Gastroesophageal sphincter (tissue), 3 donors: ENCODE results near the gene PHF2.

Experiments used
- POLR2A ChIP-seq, 2 donors: fragments of 450-650 bp; IDR thresholded peaks; one replicate each; pipeline ENCODE4 v1.6.1; 2017; ENCODE audit warnings: antibody characterized with exemption in 2 of 2, mild to moderate bottlenecking in 2 of 2, moderate library complexity in 1 of 2
- POLR2AphosphoS5 ChIP-seq: sonication (generic); formaldehyde crosslinking; IDR thresholded peaks from one replicate; pipeline ENCODE4 v1.6.1; 2017; ENCODE audit warnings: antibody characterized with exemption
- TF ChIP-seq, protein P1 (sequence below), 4 experiments: fragments of 200-600 bp in 2 of 4; fragments of 450-650 bp in 2 of 4; sonication (generic) in 1 of 4; IDR thresholded peaks; one replicate each; pipeline ENCODE4 v1.5.1; 2017 to 2019; ENCODE audit warnings: antibody characterized with exemption in 4 of 4, mild to moderate bottlenecking in 2 of 4, moderate library complexity in 2 of 4

- TF ChIP-seq, protein P1, sequence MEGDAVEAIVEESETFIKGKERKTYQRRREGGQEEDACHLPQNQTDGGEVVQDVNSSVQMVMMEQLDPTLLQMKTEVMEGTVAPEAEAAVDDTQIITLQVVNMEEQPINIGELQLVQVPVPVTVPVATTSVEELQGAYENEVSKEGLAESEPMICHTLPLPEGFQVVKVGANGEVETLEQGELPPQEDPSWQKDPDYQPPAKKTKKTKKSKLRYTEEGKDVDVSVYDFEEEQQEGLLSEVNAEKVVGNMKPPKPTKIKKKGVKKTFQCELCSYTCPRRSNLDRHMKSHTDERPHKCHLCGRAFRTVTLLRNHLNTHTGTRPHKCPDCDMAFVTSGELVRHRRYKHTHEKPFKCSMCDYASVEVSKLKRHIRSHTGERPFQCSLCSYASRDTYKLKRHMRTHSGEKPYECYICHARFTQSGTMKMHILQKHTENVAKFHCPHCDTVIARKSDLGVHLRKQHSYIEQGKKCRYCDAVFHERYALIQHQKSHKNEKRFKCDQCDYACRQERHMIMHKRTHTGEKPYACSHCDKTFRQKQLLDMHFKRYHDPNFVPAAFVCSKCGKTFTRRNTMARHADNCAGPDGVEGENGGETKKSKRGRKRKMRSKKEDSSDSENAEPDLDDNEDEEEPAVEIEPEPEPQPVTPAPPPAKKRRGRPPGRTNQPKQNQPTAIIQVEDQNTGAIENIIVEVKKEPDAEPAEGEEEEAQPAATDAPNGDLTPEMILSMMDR (IDR thresholded peaks at IDR 0.05), result no peak
- TF ChIP-seq POLR2AphosphoS5 (no peak), POLR2A (IDR thresholded peaks at IDR 0.05) (no peak)
These were observed 125.3 kb downstream of the PHF2 start for GRCh38 chr9:93701494-93702218.
